HG03565 (cell line): Measurements from ENCODE around the gene SSR4.

Source experiments
- ATAC-seq: cut with Tn5 transposase; IDR thresholded peaks from one replicate; pipeline ENCODE4 v1.9.1; 2021; ENCODE audit warnings: mild to moderate bottlenecking, moderate library complexity; ENCODE audit not compliant: unreplicated experiment

The SSR4 gene

DNA sequence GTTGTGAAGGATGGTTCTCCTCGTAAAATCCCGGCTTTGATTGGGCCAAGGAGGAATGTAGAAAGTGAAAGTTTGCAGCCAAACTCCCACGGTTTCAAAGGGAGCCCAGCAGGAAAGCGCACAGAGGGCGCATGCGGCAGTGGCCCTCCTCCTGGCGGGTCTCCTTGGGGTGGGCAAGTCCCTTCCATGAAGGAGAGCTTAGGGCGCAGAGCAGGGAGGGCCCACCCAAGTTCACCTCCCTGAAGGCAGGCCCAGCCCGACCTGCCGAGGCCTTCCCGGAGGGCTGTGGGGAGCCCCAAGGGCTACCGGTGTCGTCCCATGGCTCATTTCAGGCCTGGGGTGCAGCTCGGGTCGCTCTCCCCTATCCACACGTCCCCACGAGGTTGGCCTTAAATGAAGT is 33.8 kb downstream of the SSR4 start:
- ATAC-seq = no peak

DNA sequence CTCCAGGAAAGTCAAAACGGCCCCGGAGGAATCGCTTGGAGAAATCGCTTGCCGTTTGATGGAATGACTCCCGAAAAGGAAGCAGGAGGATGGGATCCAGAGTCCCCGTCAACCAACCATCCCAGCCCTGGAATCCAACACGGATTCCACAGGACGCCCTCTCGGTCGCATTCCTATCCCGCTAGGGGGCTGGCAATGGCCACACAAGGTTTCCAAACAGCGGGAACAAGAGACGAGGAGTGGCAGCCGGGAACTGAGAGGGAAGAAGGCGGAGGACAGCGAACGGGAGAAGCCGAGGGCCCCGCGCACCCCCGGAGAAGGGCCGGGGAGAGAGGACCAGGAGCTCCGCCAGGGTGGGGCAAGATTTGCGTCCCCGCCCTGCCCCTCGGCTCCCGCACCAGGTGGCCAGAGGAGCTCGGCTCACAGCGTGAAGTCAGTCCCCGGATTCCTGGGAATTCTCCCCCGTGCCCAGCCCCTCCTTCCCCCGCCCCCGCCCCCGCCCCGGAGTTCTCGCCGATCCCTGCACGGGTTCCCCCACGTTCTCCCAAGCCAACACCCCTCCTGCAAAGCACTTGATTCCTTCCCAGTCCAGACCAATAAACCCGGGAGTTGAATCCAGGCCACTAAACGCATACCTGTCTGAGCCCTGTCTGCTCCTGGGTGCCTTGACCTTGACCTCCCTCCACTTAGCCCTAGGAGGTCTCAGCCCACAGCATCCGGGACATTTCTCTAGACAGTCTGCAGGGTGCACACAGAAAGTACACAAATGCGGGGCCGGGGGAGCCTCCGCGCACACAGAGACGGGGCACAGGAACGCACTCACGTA is 34.5 kb downstream of the SSR4 start:
- no peak for ATAC-seq

DNA sequence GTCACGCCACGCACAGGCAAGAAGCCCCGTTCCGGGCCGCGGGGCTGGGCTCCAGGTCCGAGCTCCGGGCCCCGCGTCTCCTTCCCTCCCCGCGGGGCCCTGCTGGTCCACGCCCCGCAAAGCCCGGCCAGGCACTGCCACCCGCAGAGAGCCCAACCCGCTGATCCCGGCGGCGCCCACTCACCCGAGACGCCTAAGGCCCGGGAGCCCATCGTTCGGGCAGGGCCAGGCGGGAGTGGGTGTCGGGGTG is 35.0 kb downstream of the SSR4 start:
- ATAC-seq = no peak

DNA sequence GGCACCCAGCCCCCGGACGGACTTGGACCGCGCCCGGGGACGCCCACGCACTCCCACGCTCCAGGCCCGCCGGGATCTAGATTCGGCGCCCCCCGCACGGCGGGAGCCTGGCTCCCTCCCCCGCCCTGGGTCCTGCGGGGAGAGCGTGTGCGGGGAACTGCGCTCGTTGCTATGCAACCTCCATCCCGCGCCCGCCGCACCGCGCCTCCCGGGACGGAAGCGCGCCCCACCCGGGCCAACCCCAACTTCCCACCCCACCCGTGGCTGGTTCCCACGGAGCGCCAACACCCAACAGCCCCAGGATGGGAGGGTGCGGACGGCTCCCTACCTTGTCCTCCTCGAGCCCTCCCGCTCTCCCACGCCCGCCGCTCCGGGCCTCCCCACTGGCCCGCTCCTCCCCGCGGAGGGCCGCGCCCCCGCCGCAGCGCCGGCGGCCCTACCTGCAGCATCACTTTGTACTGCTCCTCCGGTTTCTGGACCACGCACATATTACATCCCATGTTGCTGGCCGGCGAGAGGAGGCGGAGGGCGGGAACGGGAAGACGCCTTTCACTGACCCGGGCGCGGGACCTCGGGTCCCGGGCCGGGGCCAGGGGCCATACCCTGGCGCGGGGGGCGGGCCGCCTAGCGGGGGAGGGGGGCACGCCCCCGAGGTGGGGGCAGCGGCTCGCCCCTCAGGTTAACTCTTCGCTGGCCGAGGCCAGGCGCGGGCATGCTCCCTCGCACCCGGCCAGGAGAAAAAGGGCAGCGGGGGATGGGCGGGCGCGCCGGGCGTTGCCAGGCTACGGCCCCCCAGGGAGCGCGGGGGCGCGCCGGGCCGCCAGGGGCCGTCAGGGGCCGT is 35.6 kb downstream of the SSR4 start, which contains the start of gene PDZD4:
Gene PDZD4 (minus strand): TSS at position 746 of the 841 bp plus-strand sequence. CDS start 246 bp downstream, at position 500.
- no peak for ATAC-seq

DNA sequence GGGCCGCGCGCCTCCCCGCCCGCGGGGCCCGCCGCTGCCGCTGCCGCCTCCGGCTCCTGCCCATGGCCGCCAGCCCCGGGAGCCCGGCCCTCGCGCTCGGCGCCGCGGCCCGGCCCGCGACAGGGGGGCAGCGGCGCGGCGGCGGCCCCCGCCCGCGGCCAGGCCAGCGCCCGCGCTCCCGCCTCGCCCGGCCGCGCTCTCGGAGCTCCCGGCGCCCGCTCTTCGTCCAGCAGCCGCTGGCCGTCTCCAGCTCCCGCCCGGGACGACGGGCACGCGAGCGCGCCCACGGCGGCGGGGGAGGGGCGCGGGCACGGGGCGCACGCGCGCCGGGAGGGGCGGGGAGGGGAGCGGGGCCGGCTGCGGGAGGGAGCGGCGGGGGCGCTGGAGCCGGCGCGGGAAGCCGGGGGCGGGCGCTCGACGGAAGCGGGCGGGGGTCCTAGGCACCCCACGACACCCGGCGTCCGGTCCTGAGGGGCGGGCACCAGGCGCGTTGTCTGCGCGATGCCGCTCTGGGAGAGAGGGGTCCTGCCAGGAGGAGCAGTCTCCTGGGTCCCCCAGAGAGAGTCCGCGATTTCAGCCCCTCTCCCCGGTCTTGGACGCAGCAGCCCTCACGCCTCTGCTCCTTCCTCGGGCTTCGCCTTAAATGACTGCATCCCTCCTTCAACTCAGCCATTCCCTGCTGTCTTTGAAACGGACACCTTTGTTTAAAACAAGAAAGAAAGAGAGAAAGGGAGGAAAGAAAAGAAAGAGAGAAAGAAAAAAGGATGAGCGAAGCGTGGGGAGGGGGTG is 36.4 kb downstream of the SSR4 start:
- no peak for ATAC-seq

DNA sequence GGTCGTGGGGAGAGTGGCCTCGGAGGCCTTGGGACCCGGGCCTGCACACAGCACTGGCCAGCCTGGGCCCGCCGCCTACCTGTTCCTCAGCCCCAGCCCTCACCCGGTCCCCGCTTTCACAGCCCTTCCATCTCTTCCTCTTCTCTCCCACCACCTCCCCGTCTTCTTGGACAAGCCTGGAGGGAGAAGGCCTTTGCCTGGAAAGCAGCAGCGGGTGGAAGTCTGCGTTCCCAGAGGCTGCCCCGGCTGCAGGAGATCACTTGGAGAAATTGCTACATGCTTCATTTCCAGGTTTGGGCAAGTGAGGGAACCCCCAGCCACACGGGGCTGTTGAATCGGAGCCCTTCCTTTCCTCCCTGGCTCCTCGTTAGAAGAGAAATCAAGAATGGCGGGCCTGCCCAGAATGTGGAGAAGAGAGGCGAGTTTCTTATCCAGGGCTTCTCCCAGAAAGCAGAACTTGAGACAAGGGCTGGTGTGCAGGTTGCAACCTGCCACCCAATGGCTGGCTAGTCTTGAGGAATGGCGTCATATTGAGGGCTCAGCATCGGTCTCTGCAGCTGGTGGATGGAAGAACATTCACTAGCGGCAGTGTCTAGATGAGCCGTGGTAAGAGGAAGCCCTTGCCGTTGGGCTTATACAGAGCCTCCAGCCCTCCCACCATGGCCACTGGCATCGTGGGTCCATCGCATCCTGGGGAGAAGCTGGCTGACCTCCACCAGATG is 37.1 kb downstream of the SSR4 start:
- ATAC-seq = no peak

DNA sequence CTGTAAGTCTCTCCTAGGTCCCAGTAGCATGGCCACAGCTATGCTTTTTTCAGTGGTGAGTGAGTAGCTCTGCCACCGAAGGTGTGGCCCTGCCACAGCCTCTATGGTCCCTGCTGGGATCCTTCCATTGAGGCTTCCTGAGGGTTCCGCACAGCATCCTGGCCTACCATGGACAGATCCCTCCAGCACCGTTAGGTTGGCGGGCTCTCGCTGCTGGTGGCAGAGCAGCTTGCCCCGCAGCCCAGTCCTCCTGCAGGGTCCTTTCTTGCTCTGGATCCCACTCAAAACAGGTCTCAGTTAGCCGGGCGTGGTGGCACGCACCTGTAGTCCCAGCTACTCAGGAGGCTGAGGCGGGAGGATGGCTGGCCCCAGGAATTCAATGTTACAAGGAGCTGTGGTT is 38.3 kb downstream of the SSR4 start:
- ATAC-seq = no peak

DNA sequence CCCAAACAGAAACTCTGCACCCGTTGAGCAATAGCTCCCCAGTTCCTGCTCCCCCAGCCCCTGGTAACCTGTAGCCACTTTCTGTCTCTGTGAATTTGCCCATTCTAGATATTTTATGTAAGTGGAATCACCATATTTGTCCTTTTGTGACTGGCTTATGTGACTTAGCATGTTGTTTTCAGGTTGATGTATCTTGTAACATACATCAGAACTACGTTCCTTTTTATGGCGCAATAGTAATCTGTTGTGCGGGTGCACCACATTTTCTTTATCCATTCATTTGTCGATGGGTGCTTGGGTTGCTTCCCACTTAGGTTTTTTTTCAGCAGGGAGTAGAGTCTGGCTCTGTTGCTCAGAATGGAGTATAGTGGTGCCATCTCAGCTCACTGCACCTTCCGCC is 42.5 kb downstream of the SSR4 start:
- no peak for ATAC-seq

DNA sequence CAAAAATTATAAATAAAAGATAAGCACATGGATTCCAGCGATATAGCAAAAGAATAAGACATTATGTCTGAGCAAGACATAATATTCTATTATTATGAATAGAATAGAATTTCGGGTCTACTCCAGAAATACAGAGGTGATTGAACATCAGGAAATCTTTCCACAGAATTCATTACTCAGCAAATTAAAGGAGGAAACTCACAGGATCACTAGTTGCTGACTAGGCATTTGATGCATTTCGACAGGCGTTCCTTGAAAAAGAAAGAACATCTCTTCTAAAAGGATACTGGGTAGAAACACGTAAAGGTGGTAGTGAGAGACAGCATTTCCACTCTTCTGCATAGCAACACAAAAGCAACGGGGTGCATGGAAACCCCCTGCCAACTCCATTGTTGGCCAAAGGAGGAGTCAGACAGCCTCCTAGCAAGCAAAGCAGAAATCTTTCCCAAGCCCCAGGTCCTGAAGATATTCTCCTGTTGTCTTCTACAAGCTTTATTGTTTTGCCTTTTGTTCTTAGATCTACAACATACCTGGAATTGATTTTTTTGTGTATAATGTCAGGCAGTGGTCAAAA is 50.1 kb downstream of the SSR4 start:
- ATAC-seq = no peak

DNA sequence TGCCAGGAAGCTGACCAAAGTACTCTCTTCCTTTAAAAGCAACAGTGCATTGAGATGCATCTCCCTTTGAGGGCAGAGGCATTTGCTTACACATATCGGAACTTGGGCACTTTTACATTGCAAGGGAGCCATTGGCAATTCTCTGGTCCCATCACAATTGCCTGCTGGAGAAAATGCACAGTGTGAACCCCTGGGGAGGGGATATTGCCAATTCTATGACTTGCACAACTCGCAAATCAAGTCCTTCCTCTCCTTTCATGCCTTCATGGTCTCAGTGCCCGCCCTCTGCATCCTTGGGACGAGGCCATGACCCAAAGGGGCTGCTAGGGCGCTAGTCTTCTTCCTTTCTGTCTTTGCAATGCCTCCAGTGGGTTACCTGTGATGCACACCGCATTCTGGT is 50.7 kb downstream of the SSR4 start:
- ATAC-seq = no peak

DNA sequence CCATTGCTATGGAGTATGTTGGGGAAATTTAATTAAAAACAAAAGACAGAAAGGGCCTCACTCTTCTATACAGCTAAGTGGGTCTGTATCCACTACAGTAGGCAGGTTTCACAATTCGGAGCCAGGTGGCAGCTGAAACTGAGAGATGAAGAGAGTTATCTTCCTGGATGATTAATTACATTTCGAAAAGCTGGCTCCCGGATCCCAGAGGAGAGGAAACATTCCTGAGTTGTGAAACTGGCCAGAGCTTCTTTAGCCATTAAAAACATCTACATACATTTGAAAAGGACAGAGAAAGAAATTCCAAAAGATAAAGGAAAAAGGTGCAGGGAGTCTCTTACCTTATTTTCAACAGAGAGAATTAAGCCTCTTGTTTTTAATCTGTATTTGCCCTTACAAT is 51.4 kb downstream of the SSR4 start:
- ATAC-seq = no peak
